ENCODE measurements around the gene MRGPRF. TPM values are rescaled to one million over a fixed set of nuclear protein-coding genes. Genes with fewer than 3 reads are reported as not detected.

Gene MRGPRF
- total RNA-seq, 1 donor from 2014 or later, result not detected

DNA sequence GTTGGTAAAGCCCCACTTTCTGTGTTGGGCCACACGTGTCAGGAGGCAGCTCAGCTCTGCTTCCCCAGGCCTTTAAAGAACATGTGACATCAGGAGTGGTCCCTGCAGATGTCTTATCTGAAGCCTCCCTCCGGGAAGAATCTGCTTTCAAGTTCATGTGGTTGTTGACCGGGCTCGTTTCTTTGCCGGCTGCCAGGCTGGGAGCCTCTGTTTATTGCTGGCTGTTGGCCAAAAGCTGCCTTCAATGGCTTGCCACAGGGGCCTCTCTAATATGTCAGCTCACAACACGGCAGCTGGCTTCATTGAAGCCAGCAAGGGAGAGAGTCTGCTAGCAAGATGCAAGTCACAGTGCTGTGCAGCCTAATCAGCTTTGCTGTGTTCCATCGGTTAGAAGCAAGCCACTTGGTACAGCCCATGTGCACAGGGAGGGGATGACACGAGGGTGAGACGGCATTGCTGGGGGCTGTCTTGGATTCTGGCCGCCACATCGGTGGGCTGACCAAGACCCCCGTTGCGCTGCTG is 14.6 kb downstream of the MRGPRF start:
- Mint-ChIP-seq H3K4me3 (no peak overlapping the region), H3K27ac (no peak overlapping the region)
- intact Hi-C loops (cut with micrococcal nuclease), result no loop called here

GRCh38 chr11:68997995-68998348 is 15.1 kb downstream of the MRGPRF start:
- intact Hi-C loops (cut with micrococcal nuclease), result no loop called here
- Mint-ChIP-seq H3K27ac (no peak overlapping the region), H3K27me3 (no peaks in the 10 kb centered on the region), H3K9me3 (no peaks in the 10 kb centered on the region), H3K36me3 (ENCODE audit: low read depth) (no peaks in the 10 kb centered on the region), H3K4me1 (no peaks in the 10 kb centered on the region), H3K4me3 (no peak overlapping the region)
- DNase-seq, result no peak

More for the DNA sequence above, 14.6 kb downstream of the MRGPRF start:
- no peak for DNase-seq
- H3K27me3 Mint-ChIP-seq, result no peaks in the 10 kb centered on the region
- H3K9me3 Mint-ChIP-seq, result no peaks in the 10 kb centered on the region
- H3K36me3 Mint-ChIP-seq (ENCODE audit: low read depth), result no peaks in the 10 kb centered on the region
- H3K4me1 Mint-ChIP-seq, result no peaks in the 10 kb centered on the region

GRCh38 chr11:68997124-68997994 is 15.7 kb downstream of the MRGPRF start:
- intact Hi-C loops (cut with micrococcal nuclease), result no loop called here
- no peak overlapping the region for H3K4me3 Mint-ChIP-seq
- no peaks in the 10 kb centered on the region for H3K36me3 Mint-ChIP-seq (ENCODE audit: low read depth)
- H3K9me3 Mint-ChIP-seq, result no peaks in the 10 kb centered on the region
- H3K27me3 Mint-ChIP-seq, result no peaks in the 10 kb centered on the region
- no peaks in the 10 kb centered on the region for H3K4me1 Mint-ChIP-seq
- DNase-seq, result no peak
- no peak overlapping the region for H3K27ac Mint-ChIP-seq

- Mint-ChIP-seq H3K9me3 (no peaks in the 10 kb centered on the region), H3K36me3 (ENCODE audit: low read depth) (no peaks in the 10 kb centered on the region), H3K27ac (no peak overlapping the region), H3K4me3 (no peak overlapping the region), H3K27me3 (no peaks in the 10 kb centered on the region), H3K4me1 (no peaks in the 10 kb centered on the region)
- intact Hi-C loops (cut with micrococcal nuclease), result no loop called here
- DNase-seq, result no peak
Observed at GRCh38 chr11:68996376-68997123, 16.5 kb downstream of the MRGPRF start.

GRCh38 chr11:68994894-68995285 is 18.2 kb downstream of the MRGPRF start:
- no peak for DNase-seq
- Mint-ChIP-seq H3K27ac (no peak overlapping the region), H3K27me3 (peaks cover 2% of the 10 kb centered on the region), H3K4me1 (no peaks in the 10 kb centered on the region), H3K36me3 (ENCODE audit: low read depth) (no peaks in the 10 kb centered on the region), H3K9me3 (no peaks in the 10 kb centered on the region), H3K4me3 (no peak overlapping the region)
- intact Hi-C loops (cut with micrococcal nuclease), result no loop called here

GRCh38 chr11:68994161-68994893 is 18.7 kb downstream of the MRGPRF start:
- Mint-ChIP-seq H3K36me3 (ENCODE audit: low read depth) (no peaks in the 10 kb centered on the region), H3K4me3 (no peak overlapping the region), H3K27ac (no peak overlapping the region), H3K9me3 (no peaks in the 10 kb centered on the region), H3K27me3 (peaks cover 5% of the 10 kb centered on the region), H3K4me1 (no peaks in the 10 kb centered on the region)
- intact Hi-C loops (cut with micrococcal nuclease), result no loop called here
- DNase-seq, result no peak

GRCh38 chr11:68993546-68993945 is 19.5 kb downstream of the MRGPRF start:
- intact Hi-C loops (cut with micrococcal nuclease), result no loop called here
- H3K4me3 Mint-ChIP-seq, result no peak overlapping the region

DNA sequence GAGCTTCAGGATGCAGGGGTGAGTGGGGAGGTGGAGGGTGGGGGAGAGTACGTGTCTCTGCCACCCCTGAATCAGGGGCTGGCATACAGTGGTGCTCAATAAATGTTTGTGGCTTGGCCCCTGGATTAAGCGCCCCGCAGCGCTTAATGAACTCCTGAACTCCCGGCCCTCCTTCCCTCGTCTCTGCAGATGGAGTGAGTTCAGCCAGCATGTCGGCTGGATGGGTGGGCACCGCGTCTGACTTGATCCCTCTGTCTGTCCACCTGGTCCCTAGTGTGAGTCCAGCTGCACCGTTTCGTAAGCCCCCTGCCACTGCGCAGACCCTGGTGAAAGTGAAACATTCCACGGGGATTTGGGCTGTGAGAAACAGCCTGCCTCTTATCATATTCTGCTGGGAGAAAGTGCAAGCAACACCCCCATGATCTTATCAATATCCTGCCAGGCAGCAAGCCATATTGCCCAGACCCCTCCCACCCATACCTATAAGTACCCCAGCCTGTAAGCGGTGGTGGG is 20.2 kb downstream of the MRGPRF start:
- no peaks in the 10 kb centered on the region for H3K36me3 Mint-ChIP-seq (ENCODE audit: low read depth)

More at GRCh38 chr11:68993546-68993945, 19.5 kb downstream of the MRGPRF start:
- Mint-ChIP-seq H3K36me3 (ENCODE audit: low read depth) (no peaks in the 10 kb centered on the region), H3K4me1 (no peaks in the 10 kb centered on the region), H3K9me3 (no peaks in the 10 kb centered on the region), H3K27ac (no peak overlapping the region), H3K27me3 (peaks cover 8% of the 10 kb centered on the region)
- DNase-seq, result no peak

GRCh38 chr11:68990995-68991780 is 21.9 kb downstream of the MRGPRF start:
- H3K4me1 Mint-ChIP-seq, result no peaks in the 10 kb centered on the region
- no peaks in the 10 kb centered on the region for H3K36me3 Mint-ChIP-seq (ENCODE audit: low read depth)
- H3K4me3 Mint-ChIP-seq, result no peak overlapping the region
- DNase-seq, result no peak
- no peak overlapping the region for H3K27ac Mint-ChIP-seq
- no peaks in the 10 kb centered on the region for H3K9me3 Mint-ChIP-seq
- peaks cover 27% of the 10 kb centered on the region for H3K27me3 Mint-ChIP-seq
- intact Hi-C loops (cut with micrococcal nuclease), result no loop called here

More for the DNA sequence above, 20.2 kb downstream of the MRGPRF start:
- no peaks in the 10 kb centered on the region for H3K9me3 Mint-ChIP-seq
- no peak for DNase-seq
- no peak overlapping the region for H3K4me3 Mint-ChIP-seq
- no peaks in the 10 kb centered on the region for H3K4me1 Mint-ChIP-seq
- peaks cover 14% of the 10 kb centered on the region for H3K27me3 Mint-ChIP-seq
- no peak overlapping the region for H3K27ac Mint-ChIP-seq
- intact Hi-C loops (cut with micrococcal nuclease), result no loop called here

DNA sequence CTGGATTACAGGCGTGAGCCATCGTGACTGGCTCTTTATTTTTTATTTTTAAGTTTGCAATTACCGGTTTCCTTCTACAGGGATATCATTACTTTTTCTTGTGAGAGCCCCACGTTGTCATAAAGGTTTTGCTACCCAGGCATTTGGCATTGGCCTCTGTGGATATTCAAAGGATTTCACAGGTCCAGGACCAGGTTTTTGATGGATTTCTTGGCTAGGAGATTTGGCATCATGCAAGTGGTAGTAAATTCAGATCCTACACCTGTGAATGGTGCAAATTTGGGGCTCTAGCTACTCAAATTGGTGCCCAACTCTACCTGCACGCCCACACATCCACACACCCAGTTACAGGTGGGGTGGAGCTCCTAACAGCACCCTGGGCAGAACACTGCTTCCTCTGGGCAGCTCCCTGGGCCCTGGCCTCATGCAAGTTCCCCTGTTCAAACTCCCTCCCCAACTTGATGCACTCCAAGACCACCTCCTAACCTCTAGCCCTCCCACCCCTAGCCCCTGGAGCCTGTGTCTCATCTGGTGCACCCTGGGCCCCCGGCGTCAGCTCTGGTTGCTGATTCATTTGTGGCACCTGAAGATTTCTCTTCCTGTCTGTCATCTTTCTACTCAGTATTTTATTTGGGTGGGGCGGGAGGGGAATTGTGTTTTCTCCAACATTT is 23.0 kb downstream of the MRGPRF start:
- peaks cover 28% of the 10 kb centered on the region for H3K27me3 Mint-ChIP-seq
- H3K4me3 Mint-ChIP-seq, result no peak overlapping the region
- H3K4me1 Mint-ChIP-seq, result no peaks in the 10 kb centered on the region
- intact Hi-C loops (cut with micrococcal nuclease), result no loop called here
- no peak overlapping the region for H3K27ac Mint-ChIP-seq
- DNase-seq, result no peak
- H3K9me3 Mint-ChIP-seq, result no peaks in the 10 kb centered on the region
- no peaks in the 10 kb centered on the region for H3K36me3 Mint-ChIP-seq (ENCODE audit: low read depth)

DNA sequence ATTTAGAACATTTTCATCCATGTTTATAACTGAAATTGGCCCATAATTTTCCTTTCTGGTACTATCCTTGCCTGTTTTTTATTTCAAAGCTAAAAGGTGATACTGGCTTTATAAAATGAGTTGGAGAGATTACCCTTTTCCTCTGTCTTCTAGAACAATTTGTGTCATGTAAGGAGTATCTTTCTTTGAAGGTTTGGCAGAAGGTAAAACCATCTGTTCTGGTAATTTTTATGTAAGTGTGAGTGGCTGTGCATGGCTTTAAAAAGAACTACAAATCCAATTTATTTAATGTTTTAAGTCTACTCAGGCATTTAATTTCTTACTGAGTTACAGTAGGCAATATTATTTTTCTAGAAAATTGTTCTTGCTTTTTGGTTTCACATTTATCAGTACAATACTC is 24.6 kb downstream of the MRGPRF start:
- H3K4me3 Mint-ChIP-seq, result no peak overlapping the region
- H3K4me1 Mint-ChIP-seq, result no peaks in the 10 kb centered on the region
- no peaks in the 10 kb centered on the region for H3K36me3 Mint-ChIP-seq (ENCODE audit: low read depth)
- no peaks in the 10 kb centered on the region for H3K9me3 Mint-ChIP-seq
- no peak for DNase-seq
- intact Hi-C loops (cut with micrococcal nuclease), result no loop called here
- H3K27me3 Mint-ChIP-seq, result peaks cover 30% of the 10 kb centered on the region
- no peak overlapping the region for H3K27ac Mint-ChIP-seq

DNA sequence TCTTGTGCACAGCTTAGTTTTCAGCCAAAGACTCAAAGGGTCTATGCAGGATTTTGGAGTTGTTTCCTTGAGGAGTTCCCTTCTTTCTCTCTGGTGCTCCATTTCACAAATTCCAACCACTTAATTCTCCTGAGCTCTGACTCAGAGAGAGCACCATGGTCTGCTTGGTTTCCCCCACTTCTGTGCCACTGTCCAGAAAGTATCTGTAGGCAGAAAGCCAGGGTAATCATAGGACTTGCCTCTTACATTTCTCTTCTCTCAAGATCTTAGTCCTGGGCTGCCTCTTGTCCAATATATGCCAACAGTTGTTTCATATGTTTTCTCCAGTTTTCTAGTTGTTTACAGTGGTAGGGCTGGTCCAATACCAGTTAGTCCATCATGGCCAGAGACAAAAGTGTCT is 25.8 kb downstream of the MRGPRF start:
- no peak overlapping the region for H3K4me3 Mint-ChIP-seq
- H3K36me3 Mint-ChIP-seq (ENCODE audit: low read depth), result no peaks in the 10 kb centered on the region
- no peaks in the 10 kb centered on the region for H3K9me3 Mint-ChIP-seq
- H3K27ac Mint-ChIP-seq, result no peak overlapping the region
- no peak for DNase-seq
- peaks cover 35% of the 10 kb centered on the region for H3K27me3 Mint-ChIP-seq
- intact Hi-C loops (cut with micrococcal nuclease), result no loop called here
- H3K4me1 Mint-ChIP-seq, result no peaks in the 10 kb centered on the region

- H3K4me1 Mint-ChIP-seq, result no peaks in the 10 kb centered on the region
- H3K4me3 Mint-ChIP-seq, result no peak overlapping the region
- H3K36me3 Mint-ChIP-seq (ENCODE audit: low read depth), result no peaks in the 10 kb centered on the region
- no peaks in the 10 kb centered on the region for H3K9me3 Mint-ChIP-seq
- intact Hi-C loops (cut with micrococcal nuclease), result no loop called here
- peaks cover 29% of the 10 kb centered on the region for H3K27me3 Mint-ChIP-seq
- H3K27ac Mint-ChIP-seq, result no peak overlapping the region
- DNase-seq, result no peak
Observed at GRCh38 chr11:68983801-68984200, 29.2 kb downstream of the MRGPRF start.

All from activated CD4-positive, alpha-beta T cell treated with anti-CD3 and anti-CD28 coated beads, Interleukin-2, amount 10 ng/mL, durations not matched to agents 24 days and 14 days (primary cell).